Measurements from ENCODE around the gene POLRMT.

DNA sequence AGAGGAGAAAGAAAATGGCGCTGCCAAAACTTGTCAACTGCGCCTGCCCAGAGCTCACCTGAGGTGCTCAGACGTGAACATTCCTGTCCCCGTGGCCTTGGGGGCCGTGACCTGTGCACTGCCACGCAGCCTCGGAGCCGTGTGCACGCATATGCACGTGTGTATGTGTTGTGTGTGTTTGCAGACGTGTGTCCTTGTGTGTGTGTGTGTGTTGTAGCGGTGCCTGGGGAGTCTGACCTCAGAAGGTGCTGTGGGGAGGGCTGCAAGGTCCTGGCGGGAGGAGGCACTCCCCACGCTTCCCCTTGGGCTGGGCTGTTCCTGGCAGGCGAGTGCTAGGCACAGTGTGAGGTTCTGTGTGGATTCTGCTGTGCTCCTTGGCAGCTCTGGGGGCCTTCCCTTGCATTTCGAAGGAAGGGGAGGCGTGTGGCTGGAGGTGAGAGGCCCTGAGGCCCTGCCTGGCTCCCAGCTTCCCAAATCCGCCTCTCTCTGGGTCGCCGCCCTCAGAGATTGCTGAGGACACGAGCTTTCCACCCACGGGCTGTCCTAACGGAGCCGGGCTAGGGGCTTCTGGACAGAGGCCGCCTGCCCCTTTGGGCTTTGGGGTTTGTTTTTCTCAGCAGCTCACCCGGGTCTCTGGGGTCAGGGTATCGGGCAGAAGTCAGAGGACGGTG, 56.4 kb downstream of the POLRMT start:
- TF ChIP-seq SP1 (IDR thresholded peaks at IDR 0.05), result no peak
- TF ChIP-seq FOXK2 (IDR thresholded peaks at IDR 0.05), result no peak
- no peak for TF ChIP-seq FOXM1 (IDR thresholded peaks at IDR 0.05; ENCODE audit: borderline replicate concordance)
- no peak for TF ChIP-seq FOXA1 (IDR thresholded peaks at IDR 0.05)
- TF ChIP-seq SUZ12 (IDR thresholded peaks at IDR 0.05), result no peak
- no peak for TF ChIP-seq TARDBP (IDR thresholded peaks at IDR 0.05)
- TF ChIP-seq HDGF (IDR thresholded peaks at IDR 0.05; ENCODE audit: borderline replicate concordance), result no peak
- TF ChIP-seq, protein P1, sequence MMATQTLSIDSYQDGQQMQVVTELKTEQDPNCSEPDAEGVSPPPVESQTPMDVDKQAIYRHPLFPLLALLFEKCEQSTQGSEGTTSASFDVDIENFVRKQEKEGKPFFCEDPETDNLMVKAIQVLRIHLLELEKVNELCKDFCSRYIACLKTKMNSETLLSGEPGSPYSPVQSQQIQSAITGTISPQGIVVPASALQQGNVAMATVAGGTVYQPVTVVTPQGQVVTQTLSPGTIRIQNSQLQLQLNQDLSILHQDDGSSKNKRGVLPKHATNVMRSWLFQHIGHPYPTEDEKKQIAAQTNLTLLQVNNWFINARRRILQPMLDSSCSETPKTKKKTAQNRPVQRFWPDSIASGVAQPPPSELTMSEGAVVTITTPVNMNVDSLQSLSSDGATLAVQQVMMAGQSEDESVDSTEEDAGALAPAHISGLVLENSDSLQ (IDR thresholded peaks at IDR 0.05), result no peak
- no peak for TF ChIP-seq ZNF384 (IDR thresholded peaks at IDR 0.05)
- no peak for TF ChIP-seq CTBP1 (IDR thresholded peaks at IDR 0.05; ENCODE audit: borderline replicate concordance)

Data from HEK293T (cell line).